ENCODE measurements around the gene RASGRF2.

Gene RASGRF2

DNA sequence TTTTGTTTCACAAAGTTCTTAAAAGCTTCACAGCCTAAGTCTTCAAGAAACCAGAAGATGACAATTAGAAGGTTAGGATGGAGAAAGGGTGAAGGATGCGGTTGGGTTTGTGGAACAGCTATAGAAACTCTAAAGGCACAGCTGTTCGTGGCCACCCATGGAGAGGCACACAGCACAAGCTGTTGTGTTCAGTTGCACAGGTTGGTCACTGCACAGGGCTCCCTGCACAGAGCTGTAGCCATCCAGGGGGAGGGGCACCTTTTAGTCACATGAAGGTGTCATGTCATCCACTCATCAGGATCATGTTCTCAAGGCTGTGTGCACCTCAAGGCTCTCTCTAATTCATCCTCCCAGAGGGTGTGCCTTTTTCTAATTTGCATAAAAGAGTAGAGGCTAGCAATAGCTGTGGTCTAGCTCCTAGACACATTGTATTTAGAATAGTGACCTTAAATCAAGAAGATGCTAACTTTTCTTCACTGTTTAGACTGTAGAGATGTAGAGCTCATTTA lies 5.0 kb upstream of the RASGRF2 start:
- no peak for DNase-seq (ENCODE audit: low read depth in 2 of 2)

DNA sequence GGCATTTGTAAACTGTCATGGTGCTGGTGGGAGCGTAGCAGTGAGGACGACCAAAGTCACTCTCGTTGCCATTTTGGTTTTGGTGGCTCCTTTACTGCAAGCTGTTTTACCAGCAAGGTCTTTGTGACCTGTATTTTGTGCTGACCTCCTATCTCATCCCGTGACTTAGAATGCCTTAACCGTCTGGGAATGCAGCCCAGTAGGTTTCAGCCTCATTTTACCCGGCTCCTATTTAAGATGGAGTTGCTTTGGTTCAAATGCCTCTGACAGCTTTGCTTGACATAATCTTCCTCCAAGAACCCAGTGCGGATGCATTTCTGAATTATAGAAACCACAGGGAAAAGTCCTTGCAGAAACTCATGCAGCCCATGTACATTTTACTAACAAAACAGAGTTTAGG lies 3.9 kb upstream of the RASGRF2 start:
- no peak for DNase-seq (ENCODE audit: low read depth in 2 of 2)

DNA sequence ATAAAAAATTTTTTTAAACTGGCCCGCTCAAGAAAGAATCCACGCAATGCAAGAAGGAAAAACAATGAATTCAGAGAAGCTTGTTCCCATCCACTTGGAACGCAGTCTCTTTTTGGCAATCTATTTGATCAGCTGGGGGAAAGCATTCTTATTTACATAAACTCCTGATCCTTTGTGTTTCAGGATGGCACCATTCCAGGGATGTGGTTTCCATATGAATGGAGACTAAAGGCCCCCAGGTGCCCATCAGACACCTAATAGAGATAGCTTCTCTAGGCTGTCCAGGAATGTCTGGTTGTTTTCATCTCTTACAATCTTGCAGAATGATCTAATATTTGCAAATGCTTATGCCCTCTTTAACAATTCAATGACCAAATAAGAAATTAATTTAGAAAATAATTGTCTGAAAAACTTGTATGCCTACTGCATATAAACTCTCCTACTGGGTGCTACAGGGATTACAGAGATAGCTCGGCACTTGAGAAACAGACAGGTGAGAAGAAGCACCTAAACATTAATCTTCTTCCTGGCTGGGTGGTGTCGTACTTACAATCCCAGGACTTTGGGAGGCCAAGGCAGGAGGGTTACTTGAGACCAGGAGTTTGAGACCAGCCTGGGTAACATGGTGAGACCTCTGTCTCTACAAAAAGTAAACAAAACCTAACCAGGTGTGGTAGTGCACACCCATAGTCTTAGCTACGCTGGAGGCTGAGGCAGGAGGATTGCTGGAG lies 3.0 kb upstream of the RASGRF2 start:
- no peak for DNase-seq (ENCODE audit: low read depth in 2 of 2)

DNA sequence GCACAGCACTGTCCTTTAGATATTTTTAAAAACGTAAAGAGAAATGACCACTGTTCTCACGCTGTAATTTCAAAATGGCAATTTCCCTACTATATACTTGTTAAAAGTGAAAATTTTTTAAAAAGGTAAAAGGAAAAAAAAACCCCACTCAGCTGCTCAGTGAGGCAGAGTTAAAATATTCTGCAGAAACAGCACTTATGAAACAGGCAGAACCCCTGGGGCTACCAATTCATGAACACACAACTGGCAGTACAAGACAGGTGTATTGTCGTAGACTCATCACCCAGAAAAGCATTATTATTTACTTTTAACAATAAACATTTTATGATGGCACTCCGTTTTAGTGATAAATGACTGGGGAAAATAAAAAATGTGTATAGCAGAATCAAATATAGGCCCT lies 1.5 kb upstream of the RASGRF2 start:
- no peak for DNase-seq (ENCODE audit: low read depth in 2 of 2)

DNA sequence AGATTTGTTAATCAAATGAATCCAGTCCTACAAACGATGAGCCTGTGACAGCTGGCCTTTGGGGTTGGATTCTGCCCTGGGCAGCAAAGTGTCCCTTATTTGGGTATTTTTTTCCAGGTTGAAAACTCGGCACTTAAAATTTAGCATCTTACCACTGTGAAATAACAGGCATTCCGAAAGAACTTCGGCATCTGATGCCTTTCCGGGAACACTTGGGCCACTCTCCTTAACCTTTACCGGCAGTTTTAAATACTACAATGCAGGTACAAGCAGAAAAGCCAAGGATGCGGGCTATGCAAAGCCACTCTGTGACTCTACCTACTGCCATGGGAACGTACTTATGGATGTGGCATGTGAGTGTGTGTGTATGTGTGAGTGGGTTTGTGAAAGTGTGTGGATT lies 1.0 kb upstream of the RASGRF2 start:
- no peak for DNase-seq (ENCODE audit: low read depth in 2 of 2)

DNA sequence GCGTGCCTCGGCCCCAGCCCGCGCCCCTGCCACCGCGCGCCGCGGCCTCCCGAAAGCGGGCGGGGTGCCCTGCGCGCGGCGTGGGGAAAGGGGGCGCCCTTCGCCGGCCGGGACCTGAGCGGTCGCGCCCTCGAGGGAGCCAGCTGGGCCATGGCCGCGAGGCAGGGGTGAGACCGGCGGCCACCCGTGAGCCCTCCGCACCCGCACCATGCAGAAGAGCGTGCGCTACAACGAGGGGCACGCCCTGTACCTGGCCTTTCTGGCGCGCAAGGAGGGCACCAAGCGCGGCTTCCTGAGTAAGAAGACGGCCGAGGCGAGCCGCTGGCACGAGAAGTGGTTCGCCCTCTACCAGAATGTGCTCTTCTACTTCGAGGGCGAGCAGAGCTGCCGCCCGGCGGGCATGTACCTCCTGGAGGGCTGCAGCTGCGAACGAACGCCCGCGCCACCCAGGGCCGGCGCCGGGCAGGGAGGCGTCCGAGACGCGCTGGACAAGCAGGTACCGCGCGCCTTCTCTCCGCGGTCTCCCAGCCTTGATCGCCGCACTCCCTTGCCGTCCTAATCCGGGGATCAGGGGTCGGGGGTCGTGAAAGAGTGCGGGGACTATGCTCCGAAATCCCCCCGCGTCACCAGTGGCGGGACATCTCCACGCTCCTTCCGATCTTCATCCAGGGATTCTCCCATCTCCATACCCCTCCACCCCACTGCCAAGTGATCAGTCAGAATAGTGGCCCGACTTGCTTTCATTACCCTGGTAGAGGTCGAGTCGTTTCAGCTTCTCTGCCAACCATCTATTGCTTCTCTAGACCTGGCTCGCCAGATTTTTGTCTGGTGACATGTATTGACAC lies 590 bp downstream of the RASGRF2 start:
- DNase-seq (ENCODE audit: low read depth in 2 of 2), result no peak

DNA sequence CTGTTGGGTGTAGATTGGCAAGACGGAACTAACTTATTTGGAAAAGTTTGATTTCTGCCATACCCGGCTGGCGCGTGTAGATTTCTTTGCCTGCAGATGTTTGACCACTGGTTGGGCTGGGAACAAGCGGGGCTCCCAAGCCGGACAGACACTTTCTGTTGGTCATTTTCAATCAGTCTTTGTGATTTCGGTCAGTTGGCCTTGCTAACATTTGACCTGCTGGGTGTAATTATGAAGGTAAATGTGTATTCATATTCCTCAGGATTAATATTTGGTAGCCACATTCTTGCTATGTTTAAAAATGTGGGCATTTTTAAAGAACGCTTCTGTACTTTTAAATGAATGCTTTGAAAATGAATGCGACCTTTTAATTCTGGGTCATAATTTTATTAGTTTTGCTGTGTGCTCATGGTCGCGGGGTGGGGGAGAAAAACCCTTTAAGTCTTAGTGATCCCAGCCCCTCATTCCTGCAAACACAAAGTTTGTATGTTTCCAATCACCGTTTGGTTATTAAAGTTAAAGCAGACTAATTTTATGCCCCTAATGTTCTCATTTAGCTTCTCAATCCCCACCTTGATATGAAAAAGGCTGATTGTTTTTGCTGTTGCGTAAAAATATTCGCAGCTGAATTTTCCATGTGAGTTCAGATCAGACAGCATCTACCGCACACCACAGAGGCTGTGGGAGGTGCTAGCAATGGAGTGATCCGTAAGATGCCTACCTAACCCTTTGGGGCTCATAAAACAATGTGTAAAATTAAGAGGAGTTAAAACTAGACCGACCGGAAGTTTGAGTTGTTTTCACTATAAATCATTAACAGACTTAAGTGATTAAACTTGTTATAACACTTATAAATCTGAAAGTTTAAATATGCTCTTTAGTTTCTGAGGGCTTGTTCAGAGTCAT lies 1.5 kb downstream of the RASGRF2 start:
- no peak for DNase-seq (ENCODE audit: low read depth in 2 of 2)

DNA sequence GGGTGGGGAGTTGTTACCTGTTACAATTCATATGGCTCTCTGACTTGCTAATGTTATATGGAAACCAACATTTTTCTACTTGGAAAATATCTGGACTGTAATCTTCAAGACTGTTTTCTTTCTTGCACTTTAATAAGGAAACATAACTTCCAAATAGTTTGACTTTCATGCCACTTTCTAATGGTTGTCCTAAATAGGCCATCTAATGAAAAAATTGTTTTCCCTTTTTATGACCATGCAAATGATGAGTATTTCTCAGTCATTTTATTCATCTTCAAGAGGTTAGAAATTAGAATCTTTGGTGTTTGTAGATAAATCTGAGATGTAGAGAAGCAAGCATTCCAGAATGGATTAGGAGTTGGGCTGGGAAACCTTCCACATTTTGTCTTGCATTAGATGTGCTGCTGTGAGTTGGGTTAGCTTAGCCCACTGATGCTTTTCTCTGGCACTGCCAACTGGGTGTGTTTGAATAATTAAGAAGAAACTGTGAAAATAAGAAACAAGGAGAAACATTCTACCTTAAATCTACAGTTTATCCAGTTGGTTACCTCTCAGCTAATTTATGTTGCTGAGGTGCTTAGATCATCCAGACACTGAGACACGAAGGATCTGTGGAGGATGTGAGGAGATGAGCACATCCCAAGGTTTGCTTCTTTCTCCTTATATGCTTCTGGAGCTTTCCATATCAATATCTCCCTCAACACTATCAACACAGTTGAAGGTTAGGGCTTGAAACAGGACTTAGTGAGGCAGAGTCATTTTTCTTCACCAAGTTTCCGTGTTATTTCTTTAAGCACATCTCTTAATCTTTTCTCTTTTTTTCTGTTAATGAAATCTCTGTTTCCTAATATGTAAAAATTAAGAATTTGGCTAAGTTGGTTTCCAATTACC lies 2.7 kb downstream of the RASGRF2 start:
- no peak for DNase-seq (ENCODE audit: low read depth in 2 of 2)

DNA sequence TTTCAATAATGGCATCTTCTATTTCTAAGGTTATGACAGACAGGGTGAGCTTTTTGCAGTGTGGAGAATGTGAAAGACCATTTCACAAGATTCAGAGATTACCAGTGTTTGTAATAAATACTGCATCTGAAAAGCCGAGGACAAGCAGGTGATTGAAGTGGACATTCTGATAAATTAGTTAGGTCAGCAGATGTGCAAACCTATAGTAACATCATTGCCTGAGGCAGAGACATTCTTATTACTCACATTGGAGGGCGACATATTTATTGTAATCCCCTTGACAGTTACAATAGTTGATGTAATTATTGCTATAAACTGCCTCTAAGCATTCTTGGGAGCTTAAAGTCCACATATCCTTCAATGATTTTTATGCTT lies 3.3 kb downstream of the RASGRF2 start:
- DNase-seq (ENCODE audit: low read depth in 2 of 2), result no peak

DNA sequence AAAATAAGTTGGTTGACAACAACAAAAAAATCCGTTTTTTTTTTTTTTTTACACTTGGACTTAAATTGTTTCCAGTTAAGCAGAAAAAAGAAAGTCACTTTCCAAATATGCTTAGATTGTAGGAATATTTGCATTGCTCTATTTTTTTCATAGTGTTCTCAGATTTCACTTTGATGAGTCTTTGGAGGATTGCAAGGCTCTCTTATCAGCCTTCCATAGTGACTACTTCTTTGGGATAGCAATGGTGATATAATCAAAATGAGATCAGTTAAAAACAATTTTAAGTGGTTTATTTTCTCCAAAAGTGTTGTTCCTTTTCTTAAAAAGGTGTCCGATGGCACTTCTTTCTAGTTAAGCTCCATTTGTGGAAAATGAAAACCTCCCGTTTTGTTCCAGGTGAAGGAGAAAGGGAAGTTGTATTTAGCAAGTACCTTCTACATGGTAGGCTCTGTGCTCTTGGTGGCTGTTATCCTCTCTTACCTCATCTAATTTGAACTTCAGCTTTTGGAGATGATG lies 3.9 kb downstream of the RASGRF2 start:
- peak in 1 of 2 experiments; percentile 18 for DNase-seq (ENCODE audit: low read depth in 2 of 2)

DNA sequence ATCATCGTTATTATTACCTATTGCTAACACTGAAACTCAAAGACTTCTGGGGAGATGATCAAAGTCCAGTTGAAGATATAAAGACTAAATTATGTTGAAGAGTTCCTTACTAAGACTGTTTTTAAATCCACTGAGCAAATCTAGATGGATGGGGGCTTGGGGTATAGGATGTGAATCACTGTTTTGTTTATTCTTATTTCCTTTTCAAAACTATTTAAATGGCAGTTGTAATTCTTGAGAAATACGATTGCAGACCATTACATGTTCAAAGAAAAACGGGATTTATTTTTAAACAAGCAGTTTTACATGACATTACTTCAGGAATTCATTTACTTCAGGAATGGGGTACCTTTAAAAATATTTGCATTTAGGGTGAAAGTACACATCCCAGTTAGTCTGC lies 4.3 kb downstream of the RASGRF2 start:
- DNase-seq (ENCODE audit: low read depth in 2 of 2), result no peak

DNA sequence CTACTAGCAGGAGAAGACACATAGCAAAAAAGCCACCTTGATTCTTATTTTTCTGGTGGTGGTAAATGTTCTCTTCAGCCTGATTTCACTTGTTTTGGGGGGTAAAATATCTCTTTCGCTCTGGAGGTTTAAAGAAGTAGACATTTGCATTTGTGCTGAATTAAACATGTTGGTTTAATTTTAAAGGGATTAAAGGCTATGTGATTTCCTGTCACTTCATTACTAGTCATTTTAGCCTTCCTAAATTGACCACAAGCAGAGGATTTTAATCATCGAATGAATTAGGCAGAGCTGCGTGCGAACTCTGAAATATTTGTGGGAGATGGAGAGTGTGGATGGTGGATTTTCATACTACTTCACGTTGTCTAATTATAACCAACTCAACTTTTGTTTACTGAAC lies 4.8 kb downstream of the RASGRF2 start:
- peak in 1 of 2 experiments; percentile 27 for DNase-seq (ENCODE audit: low read depth in 2 of 2)

DNA sequence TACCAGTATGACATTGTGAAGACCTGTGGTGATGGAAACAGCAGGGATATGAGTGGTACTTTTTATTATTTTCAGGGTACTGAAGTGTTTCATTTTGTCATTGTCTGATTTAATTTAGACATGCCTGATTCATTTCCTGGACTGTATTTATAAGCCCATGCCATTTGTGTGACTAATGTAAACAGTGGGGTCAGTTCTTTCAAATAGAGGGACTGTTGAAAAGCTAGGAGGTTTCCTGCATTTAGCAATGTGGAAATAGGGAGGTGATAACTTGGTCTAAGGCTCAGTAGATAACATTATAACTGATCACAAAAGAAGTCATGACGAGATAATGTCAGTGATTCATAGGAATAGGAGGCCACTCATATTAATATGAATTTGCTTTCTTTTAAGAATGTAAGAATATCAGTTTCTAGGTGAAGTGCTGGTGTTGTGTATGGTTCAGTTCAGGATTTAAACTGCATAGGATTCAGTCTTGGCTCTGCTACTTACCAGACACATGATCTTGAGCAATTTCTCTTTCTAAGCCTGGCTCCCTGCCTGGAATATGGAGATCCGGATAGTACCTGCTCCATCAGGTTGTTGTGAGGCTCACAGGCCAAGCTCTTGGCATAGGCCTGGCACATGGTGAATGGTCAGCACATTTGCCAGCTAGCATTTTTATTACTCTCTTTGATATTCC lies 7.5 kb downstream of the RASGRF2 start:
- peak; percentile 28 to 34 for DNase-seq (ENCODE audit: low read depth in 2 of 2)

DNA sequence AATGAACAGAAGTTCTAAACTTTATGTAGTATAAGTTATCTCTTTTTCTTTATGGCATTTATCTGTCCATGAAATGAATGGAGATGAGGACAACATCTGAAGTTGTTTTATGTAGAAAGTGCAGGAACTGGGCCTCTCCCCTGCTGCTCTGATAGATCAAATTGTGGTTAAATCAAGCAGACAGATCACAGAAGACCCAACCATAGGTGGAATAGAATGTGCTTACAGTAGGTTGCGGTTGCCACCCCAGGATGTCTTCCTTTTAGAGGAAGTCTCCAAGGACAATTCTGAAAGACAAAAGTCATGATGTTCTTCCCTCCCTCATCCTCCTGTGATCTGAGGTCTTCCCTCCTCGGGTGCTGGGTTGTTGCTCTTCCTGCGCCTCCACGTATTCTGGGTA lies 12.9 kb downstream of the RASGRF2 start:
- no peak for DNase-seq (ENCODE audit: low read depth in 2 of 2)

DNA sequence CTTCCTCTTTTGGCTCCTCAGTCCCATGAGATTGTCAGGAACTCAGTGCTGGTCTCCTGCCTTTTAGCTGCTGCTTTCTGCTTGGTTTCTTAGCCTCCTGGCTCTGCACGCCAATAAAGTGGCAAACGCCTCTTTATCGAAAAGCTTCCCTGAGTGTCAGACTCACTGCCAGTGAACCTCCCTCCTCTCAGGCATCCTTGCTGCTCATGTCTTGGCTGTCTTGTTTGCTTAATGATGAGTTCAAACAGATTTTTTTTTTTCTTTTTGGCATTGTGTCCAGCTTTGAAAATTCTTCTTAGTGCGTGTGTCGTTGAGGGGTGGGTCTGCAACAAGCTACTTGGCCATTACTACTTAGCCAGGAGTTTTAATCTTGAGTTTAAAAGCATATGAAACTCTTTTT lies 14.9 kb downstream of the RASGRF2 start:
- no peak for DNase-seq (ENCODE audit: low read depth in 2 of 2)

DNA sequence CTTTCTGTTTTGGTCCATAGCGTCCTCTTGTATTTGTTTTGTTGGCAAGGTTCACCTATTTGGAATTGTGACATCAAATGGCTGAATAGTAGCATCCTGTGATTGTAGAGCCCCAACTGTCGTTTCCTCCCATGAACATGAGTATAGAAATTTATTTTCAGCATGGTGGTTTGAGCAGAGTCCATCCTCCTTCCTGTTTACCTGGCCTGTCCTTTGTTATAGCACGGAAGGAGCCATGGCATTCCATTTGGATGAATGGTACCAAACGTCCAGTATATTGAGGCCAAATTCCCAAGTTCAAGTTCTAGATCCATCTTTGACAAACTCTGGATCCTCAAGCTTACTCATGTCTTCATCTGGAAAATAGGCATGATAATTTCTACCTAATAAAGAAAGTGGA lies 16.8 kb downstream of the RASGRF2 start:
- no peak for DNase-seq (ENCODE audit: low read depth in 2 of 2)

DNA sequence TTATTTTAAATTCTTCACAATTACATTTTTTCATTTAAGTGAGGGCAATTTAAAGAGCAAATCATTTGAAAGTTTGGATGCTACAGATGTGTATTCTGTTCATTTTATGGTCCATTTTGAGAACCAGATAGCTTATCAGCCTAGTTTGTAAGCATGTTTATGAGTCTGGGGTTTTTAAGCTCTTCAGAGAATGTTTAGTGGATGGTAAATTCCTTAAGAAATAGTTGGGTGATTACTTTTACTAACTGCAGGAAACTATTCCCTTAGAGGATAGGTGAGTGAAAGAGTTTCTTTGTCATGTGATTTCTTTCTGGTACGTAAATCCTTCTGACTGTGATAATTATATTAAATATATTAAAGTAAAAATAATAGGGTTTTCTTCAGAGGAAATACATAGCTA lies 17.6 kb downstream of the RASGRF2 start:
- no peak for DNase-seq (ENCODE audit: low read depth in 2 of 2)

DNA sequence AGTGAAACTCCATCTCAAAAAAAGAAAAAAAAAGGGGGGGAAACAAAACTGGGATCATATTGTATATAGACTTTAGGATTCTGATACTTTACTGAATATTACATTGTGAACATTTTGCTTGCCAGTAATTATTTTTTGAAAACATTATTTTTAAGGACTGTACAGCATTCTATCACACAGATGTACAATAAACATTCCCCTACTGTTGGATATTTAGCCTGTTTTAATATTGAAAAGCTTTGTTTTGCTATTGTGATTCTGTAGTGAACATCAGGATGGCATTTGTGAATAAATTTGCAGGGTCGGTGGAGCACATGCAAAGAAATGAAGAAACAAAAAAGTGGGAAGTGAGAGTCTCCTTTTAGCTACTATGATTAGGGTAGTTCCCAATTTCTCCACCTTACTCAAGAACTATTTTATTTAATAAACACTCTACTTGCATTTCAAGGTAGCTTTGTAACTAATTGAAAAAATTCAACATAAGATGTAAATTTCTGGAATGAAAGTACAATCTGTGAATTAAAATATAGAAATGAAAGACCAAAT lies 18.7 kb downstream of the RASGRF2 start:
- DNase-seq (ENCODE audit: low read depth in 2 of 2), result no peak

DNA sequence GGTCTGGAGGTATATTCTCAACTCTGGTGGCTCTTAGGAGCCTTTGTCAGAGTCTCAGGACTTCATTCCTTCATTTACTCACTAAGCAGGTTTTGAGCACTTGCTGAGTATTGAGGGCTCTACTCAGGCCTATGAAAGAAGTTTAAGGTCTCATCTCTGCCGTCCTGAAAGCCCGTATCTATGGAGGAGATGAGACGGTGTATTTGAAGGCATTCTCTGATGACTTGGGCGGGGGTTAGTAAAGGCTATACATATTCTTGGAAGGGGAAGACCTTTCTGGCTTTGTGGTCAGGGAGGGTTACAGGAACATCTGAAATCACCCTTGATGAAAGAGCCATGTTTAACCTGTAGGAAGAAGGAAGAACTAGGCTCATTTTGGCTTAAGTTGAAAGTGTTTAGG lies 21.9 kb downstream of the RASGRF2 start:
- no peak for DNase-seq (ENCODE audit: low read depth in 2 of 2)

All from fibroblast of skin of left quadriceps (primary cell).